Loucy (cell line): ENCODE results near the gene NKAIN2.

Experiments
- CTCF ChIP-seq: fragments of 200-600 bp; sonication (generic); conservative IDR thresholded peaks from 2 replicates; pipeline ENCODE4 v1.5.1; 2014; ENCODE audit warnings: mild to moderate bottlenecking, antibody characterized with exemption, low read length
- EZH2phosphoT487 ChIP-seq: fragments of 200-600 bp; IDR thresholded peaks from 2 replicates; pipeline ENCODE4 v1.6.1; 2018; ENCODE audit warnings: antibody characterized with exemption, mild to moderate bottlenecking, moderate library complexity, borderline replicate concordance

DNA sequence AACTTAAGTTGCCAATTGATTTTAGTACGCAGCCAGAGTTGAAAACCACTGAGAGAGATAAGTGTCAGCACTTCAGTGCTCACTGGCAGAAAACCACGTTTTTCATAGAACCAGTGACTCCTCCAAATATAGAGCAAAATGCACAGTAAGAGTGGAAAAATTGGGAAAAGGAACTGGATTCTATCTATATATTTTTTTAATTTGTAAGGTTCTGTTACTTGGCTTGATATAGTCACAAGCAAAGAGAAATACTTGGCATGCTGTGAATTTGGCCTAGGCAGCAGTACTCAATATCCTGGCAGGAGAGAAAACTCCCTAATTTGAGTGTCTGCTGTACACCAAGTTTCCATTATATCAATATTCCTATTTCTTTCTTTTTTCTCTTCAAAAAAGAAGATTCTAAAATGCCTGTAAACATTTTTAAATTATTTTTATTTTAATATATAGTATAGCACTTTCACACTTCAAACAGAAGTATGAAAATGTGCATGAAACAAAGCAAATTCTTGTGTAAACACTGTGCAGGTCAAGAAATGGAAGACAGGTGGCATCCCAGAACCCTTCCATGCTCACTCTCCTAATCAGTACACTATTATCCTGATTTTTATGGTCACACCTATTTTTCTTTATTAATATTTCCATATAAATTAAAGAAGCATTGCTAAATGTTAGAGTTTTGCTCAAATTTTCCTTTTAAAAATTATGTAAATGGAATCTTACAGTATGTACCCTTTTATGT is 596.8 kb downstream of the NKAIN2 start:
- TF ChIP-seq CTCF (peak; percentile 34), EZH2phosphoT487 (no peak)
